Endothelial cell of umbilical vein (primary cell): ENCODE data around the gene RBBP5. TPM values are rescaled to one million over a fixed set of nuclear protein-coding genes. Genes with fewer than 3 reads are reported as not detected.

Experiments
- BruUV-seq: library from RNA; stranded (reverse); fragments of 400-500 nt; replicated peaks from 2 replicates; lab custom pipeline; 2021; lab: Mats Ljungman, UMichigan
- CTCF ChIA-PET: fragments of 300-600, 350-600 bp; sonication (Branson Sonifier 250); formaldehyde crosslinking; loops from one replicate; lab custom pipeline; 2021; ENCODE audit warnings: antibody characterized with exemption, inconsistent platforms; lab: Charles Lee
- POLR2A ChIA-PET: fragments of 300-600, 350-600 bp; sonication (Branson Sonifier 250); formaldehyde crosslinking; loops from one replicate; lab custom pipeline; 2021; ENCODE audit warnings: antibody characterized with exemption, inconsistent platforms; lab: Charles Lee
- DNase-seq: peaks from one replicate; pipeline ENCODE4 v3.0.0-alpha.2; 2011; ENCODE audit warnings: low read depth, low spot score
- FAIRE-seq: peaks from 2 replicates; lab custom pipeline; 2011; peaks lifted over from hg19 to GRCh38; lab: Jason Lieb, UNC
- H2AFZ ChIP-seq: 2 replicates; pipeline ENCODE4 v1.6.0; 2012; ENCODE audit warnings: low read depth, low read length, control low read depth, inconsistent platforms
- H3K27ac ChIP-seq: 2 replicates; pipeline ENCODE4 v1.5.1; 2011; ENCODE audit warnings: low read depth, mild to moderate bottlenecking, control low read depth, low read length, moderate library complexity; ENCODE audit not compliant: insufficient read depth
- H3K27me3 ChIP-seq, 2 experiments: 2 replicates each; pipeline versions ENCODE4 v1.6.0 to v1.6.1; 2011; ENCODE audit warnings: low read length in 2 of 2, mixed read lengths in 1 of 2; ENCODE audit not compliant: control insufficient read depth in 2 of 2, insufficient read depth in 2 of 2
- H3K36me3 ChIP-seq, 2 experiments: 2 replicates in 1 of 2; 3 replicates in 1 of 2; pipeline ENCODE4 v1.5.1; 2011; ENCODE audit warnings: low read length in 2 of 2, mild to moderate bottlenecking in 1 of 2, moderate library complexity in 1 of 2; ENCODE audit not compliant: control insufficient read depth in 2 of 2, insufficient read depth in 2 of 2; ENCODE audit errors: extremely low read depth in 1 of 2
- H3K4me1 ChIP-seq: 3 replicates; pipeline ENCODE4 v1.5.1; 2011; ENCODE audit warnings: mild to moderate bottlenecking, low read length; ENCODE audit not compliant: control insufficient read depth, insufficient read depth; ENCODE audit errors: extremely low read depth
- H3K4me2 ChIP-seq: 2 replicates; pipeline ENCODE4 v1.6.1; 2011; ENCODE audit warnings: low read length, control low read depth, mixed read lengths; ENCODE audit not compliant: insufficient read depth
- H3K4me3 ChIP-seq, 3 experiments: fragments of 200-600 bp in 1 of 3; sonication (generic), shearing (Covaris generic) in 1 of 3; replicated peaks in 1 of 3; 2 replicates each; pipeline ENCODE4 v1.5.1; 2011 to 2016; ENCODE audit warnings: control low read depth in 3 of 3, low read length in 3 of 3, mild to moderate bottlenecking in 2 of 3, inconsistent platforms in 1 of 3, low read depth in 1 of 3, moderate library complexity in 1 of 3; ENCODE audit not compliant: insufficient read depth in 1 of 3
- H3K79me2 ChIP-seq: 2 replicates; pipeline ENCODE4 v1.6.0; 2012; ENCODE audit warnings: low read length, inconsistent platforms; ENCODE audit not compliant: control insufficient read depth, insufficient read depth
- H3K9ac ChIP-seq: replicated peaks from 2 replicates; pipeline ENCODE3; 2011; ENCODE audit warnings: low read length, control low read depth; ENCODE audit not compliant: insufficient read depth; ENCODE audit errors: extremely low read depth
- H3K9me1 ChIP-seq: replicated peaks from 3 replicates; pipeline ENCODE4 v1.6.0; 2011; ENCODE audit warnings: mild to moderate bottlenecking, low read length; ENCODE audit not compliant: control insufficient read depth, insufficient read depth; ENCODE audit errors: extremely low read depth
- H3K9me3 ChIP-seq: replicated peaks from 2 replicates; pipeline ENCODE4 v1.5.1; 2012; ENCODE audit warnings: low read length, inconsistent platforms; ENCODE audit not compliant: control insufficient read depth, insufficient read depth
- H4K20me1 ChIP-seq: replicated peaks from 2 replicates; pipeline ENCODE3; 2011; ENCODE audit warnings: mild to moderate bottlenecking, low read length; ENCODE audit not compliant: control insufficient read depth, insufficient read depth; ENCODE audit errors: extremely low read depth
- EZH2 ChIP-seq: IDR thresholded peaks from 2 replicates; pipeline ENCODE4 v1.6.1; 2012; ENCODE audit warnings: borderline replicate concordance, low read depth, mild to moderate bottlenecking, moderate library complexity, low read length, inconsistent platforms; ENCODE audit not compliant: severe bottlenecking
- FOS ChIP-seq: IDR thresholded peaks from 2 replicates; pipeline ENCODE4 v1.6.1; 2011; ENCODE audit warnings: mild to moderate bottlenecking, low read length, moderate library complexity, borderline replicate concordance; ENCODE audit not compliant: insufficient read depth
- GATA2 ChIP-seq: IDR thresholded peaks from 2 replicates; pipeline ENCODE4 v1.7.0; 2011; ENCODE audit warnings: low read depth, mild to moderate bottlenecking, moderate library complexity, mixed read lengths, low read length; ENCODE audit not compliant: insufficient read length, insufficient read depth
- JUN ChIP-seq: IDR thresholded peaks from 2 replicates; pipeline ENCODE4 v1.6.1; 2011; ENCODE audit warnings: borderline replicate concordance, low read depth; ENCODE audit not compliant: insufficient read length, insufficient read depth
- MAX ChIP-seq: IDR thresholded peaks from 2 replicates; pipeline ENCODE4 v1.6.1; 2011; ENCODE audit not compliant: insufficient read depth, insufficient read length
- MYC ChIP-seq: IDR thresholded peaks from one replicate; pipeline ENCODE4 v1.6.1; 2011; ENCODE audit warnings: mild to moderate bottlenecking, low read depth, low read length
- POLR2AphosphoS5 ChIP-seq: IDR thresholded peaks from 2 replicates; pipeline ENCODE4 v1.6.1; 2012; ENCODE audit warnings: low read depth, mild to moderate bottlenecking, control low read depth, low read length, moderate library complexity; ENCODE audit not compliant: insufficient read depth
- dilution Hi-C: fragments of 300-500 bp; cut with MboI; formaldehyde crosslinking; loops from one replicate; pipeline ENCODE4 v1.15.0; 2019; ENCODE audit warnings: low sequenced_read_pairs; ENCODE audit not compliant: extremely low pct_ligation_motif_present
- intact Hi-C: fragments of 100-400 bp; cut with micrococcal nuclease; formaldehyde crosslinking; loops from one replicate; pipeline ENCODE4 v1.10.0; 2022
- polyA plus RNA-seq, 4 experiments: library from polyadenylated mRNA; depleted of rRNA in 3 of 4; stranded (reverse) in 3 of 4; unstranded in 1 of 4; fragments of >200 nt; gene quantifications; 2 replicates each; pipeline versions ENCODE4 v1.2.1 to v1.2.3, GENCODE V29; 2011 to 2012; ENCODE audit warnings: missing spikeins in 1 of 4
- total RNA-seq: library from RNA; stranded (reverse); gene quantifications from 2 replicates; pipeline ENCODE4 v1.2.3, GENCODE V29; 2021
- TF ChIP-seq, protein P1 (sequence below), 2 donors: IDR thresholded peaks; 1 replicate in 1 of 2; 2 replicates in 1 of 2; pipeline ENCODE4 v1.5.1; 2011; ENCODE audit warnings: low read length in 2 of 2, mild to moderate bottlenecking in 2 of 2, moderate library complexity in 2 of 2, control low read depth in 1 of 2, inconsistent platforms in 1 of 2, low read depth in 1 of 2; ENCODE audit not compliant: insufficient read depth in 1 of 2; ENCODE audit errors: extremely low read depth in 1 of 2

The RBBP5 gene
- total and polyA plus RNA-seq, 2 donors (not counting 3 experiments of a cell fraction or from before 2014, with no cell fraction given) = 5.8 to 14.2 TPM

DNA sequence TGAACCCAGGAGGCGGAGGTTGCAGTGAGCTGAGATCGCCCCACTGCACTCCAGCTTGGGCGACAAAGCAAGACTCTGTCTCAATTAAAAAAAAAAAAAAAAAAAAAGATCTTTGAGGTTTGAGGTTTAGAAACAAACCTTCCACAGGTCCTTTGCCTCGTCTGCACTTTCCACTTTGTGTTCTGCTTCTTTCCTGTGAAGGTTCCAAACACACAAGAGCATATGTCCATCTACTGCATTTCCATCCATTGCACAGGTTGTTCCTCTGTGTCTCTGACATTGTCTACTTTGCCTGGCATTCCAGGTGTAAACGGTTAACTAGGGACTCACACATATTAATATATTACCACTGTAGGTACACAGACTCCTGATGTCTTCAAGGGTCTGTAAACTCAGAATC lies 49.6 kb upstream of the RBBP5 start:
- Histone ChIP-seq H3K27me3 (no peaks in the 10 kb centered on the region), H3K9me3 (no peaks in the 10 kb centered on the region), H3K9me1 (no peaks in the 10 kb centered on the region), H3K4me3 (no peak overlapping the region), H3K4me1 (peaks cover 14% of the 10 kb centered on the region), H2AFZ (no peak overlapping the region), H4K20me1 (no peaks in the 10 kb centered on the region), H3K36me3 (no peaks in the 10 kb centered on the region), H3K4me2 (no peak overlapping the region), H3K9ac (no peak overlapping the region), H3K27ac (no peak overlapping the region), H3K79me2 (no peaks in the 10 kb centered on the region)
- dilution Hi-C loops = no loop called here
- CTCF ChIA-PET = interaction anchor here (1.0 to 1.6 kb wide), 2 partner anchors 13 to 26 kb away, joined by 3 to 6 read pairs; no protein-coding TSS in a partner anchor
- no peak for TF ChIP-seq JUN
- no peak for TF ChIP-seq POLR2AphosphoS5
- TF ChIP-seq MAX = no peak
- TF ChIP-seq GATA2 = no peak
- TF ChIP-seq MYC = no peak
- TF ChIP-seq EZH2 = no peak
- TF ChIP-seq, protein P1, sequence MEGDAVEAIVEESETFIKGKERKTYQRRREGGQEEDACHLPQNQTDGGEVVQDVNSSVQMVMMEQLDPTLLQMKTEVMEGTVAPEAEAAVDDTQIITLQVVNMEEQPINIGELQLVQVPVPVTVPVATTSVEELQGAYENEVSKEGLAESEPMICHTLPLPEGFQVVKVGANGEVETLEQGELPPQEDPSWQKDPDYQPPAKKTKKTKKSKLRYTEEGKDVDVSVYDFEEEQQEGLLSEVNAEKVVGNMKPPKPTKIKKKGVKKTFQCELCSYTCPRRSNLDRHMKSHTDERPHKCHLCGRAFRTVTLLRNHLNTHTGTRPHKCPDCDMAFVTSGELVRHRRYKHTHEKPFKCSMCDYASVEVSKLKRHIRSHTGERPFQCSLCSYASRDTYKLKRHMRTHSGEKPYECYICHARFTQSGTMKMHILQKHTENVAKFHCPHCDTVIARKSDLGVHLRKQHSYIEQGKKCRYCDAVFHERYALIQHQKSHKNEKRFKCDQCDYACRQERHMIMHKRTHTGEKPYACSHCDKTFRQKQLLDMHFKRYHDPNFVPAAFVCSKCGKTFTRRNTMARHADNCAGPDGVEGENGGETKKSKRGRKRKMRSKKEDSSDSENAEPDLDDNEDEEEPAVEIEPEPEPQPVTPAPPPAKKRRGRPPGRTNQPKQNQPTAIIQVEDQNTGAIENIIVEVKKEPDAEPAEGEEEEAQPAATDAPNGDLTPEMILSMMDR (IDR thresholded peaks at IDR 0.05; ENCODE audit: extremely low read depth in 1 of 2, insufficient read depth in 1 of 2, low read depth in 1 of 2, low read length in 2 of 2) = no peak
- no peak for TF ChIP-seq FOS
- FAIRE-seq = no peak
- intact Hi-C loops = no loop called here
- POLR2A ChIA-PET = no interaction called here
- BruUV-seq = no TSS peak
- DNase-seq = no peak
